Activated CD8-positive, alpha-beta memory T cell treated with anti-CD3 and anti-CD28 coated beads for 4 hours (primary cell): Measurements from ENCODE around the gene DNAH14.
"Not testable (repeated sequence)": the region's sequence is repeated elsewhere in the genome, so short reads cannot be mapped to it uniquely, and the experiment has no call there.

Experiments used
- DNase-seq, 2 donors: peaks; one replicate each; pipeline ENCODE4 v3.0.0-alpha.2; 2020; ENCODE audit warnings: low read depth in 2 of 2

DNAH14 gene

GRCh38 chr1:224929335-224930237, at the start of gene DNAH14:
Gene DNAH14, plus strand, starts transcription at chr1:224929675. Its CDS starts 23,028 bp downstream, at chr1:224952703.
- no peak for DNase-seq

GRCh38 chr1:224880593-224881307, 48.7 kb upstream of the DNAH14 start:
- no peak for DNase-seq

- DNase-seq, result not testable (repeated sequence)
Measured at GRCh38 chr1:224881308-224881692, 48.2 kb upstream of the DNAH14 start.

- no peak for DNase-seq
Measured at GRCh38 chr1:224881762-224882211, 47.7 kb upstream of the DNAH14 start.

- DNase-seq, result no peak
Measured at GRCh38 chr1:224882264-224882663, 47.2 kb upstream of the DNAH14 start.

GRCh38 chr1:224883091-224883490, 46.4 kb upstream of the DNAH14 start:
- no peak for DNase-seq

- no peak for DNase-seq
Measured at GRCh38 chr1:224884361-224884801, 45.1 kb upstream of the DNAH14 start.

- DNase-seq, result not testable (repeated sequence)
Measured at GRCh38 chr1:224885376-224885775, 44.1 kb upstream of the DNAH14 start.

- no peak for DNase-seq
Measured at GRCh38 chr1:224894915-224895314, 34.6 kb upstream of the DNAH14 start.

- no peak for DNase-seq
Measured at GRCh38 chr1:224896130-224896781, 33.2 kb upstream of the DNAH14 start.

- no peak for DNase-seq
Measured at GRCh38 chr1:224897529-224898327, 31.7 kb upstream of the DNAH14 start.

GRCh38 chr1:224898937-224899336, 30.5 kb upstream of the DNAH14 start:
- no peak for DNase-seq

GRCh38 chr1:224900062-224900630, 29.3 kb upstream of the DNAH14 start:
- no peak for DNase-seq

GRCh38 chr1:224901087-224901810, 28.2 kb upstream of the DNAH14 start:
- no peak for DNase-seq

GRCh38 chr1:224903955-224904354, 25.5 kb upstream of the DNAH14 start:
- DNase-seq, result no peak

GRCh38 chr1:224906340-224906739, 23.1 kb upstream of the DNAH14 start:
- DNase-seq, result no peak

- DNase-seq, result no peak
Measured at GRCh38 chr1:224911217-224911616, 18.3 kb upstream of the DNAH14 start.

- DNase-seq, result no peak
Measured at GRCh38 chr1:224914292-224914900, 15.1 kb upstream of the DNAH14 start.

- DNase-seq, result no peak
Measured at GRCh38 chr1:224919508-224919907, 10.0 kb upstream of the DNAH14 start.

GRCh38 chr1:224920930-224921329, 8.5 kb upstream of the DNAH14 start:
- no peak for DNase-seq
